SK-N-MC (cell line): ENCODE measurements around the gene RNF34.

ENCODE experiments used
- EZH2 ChIP-seq: fragments of 200-600 bp; sonication (generic); IDR thresholded peaks from one replicate; pipeline ENCODE4 v1.6.1; 2017; ENCODE audit warnings: antibody characterized with exemption
- POLR2AphosphoS5 ChIP-seq: IDR thresholded peaks from 2 replicates; pipeline ENCODE4 v1.6.1; 2012; ENCODE audit warnings: mild to moderate bottlenecking, low read depth, low read length, borderline replicate concordance

DNA sequence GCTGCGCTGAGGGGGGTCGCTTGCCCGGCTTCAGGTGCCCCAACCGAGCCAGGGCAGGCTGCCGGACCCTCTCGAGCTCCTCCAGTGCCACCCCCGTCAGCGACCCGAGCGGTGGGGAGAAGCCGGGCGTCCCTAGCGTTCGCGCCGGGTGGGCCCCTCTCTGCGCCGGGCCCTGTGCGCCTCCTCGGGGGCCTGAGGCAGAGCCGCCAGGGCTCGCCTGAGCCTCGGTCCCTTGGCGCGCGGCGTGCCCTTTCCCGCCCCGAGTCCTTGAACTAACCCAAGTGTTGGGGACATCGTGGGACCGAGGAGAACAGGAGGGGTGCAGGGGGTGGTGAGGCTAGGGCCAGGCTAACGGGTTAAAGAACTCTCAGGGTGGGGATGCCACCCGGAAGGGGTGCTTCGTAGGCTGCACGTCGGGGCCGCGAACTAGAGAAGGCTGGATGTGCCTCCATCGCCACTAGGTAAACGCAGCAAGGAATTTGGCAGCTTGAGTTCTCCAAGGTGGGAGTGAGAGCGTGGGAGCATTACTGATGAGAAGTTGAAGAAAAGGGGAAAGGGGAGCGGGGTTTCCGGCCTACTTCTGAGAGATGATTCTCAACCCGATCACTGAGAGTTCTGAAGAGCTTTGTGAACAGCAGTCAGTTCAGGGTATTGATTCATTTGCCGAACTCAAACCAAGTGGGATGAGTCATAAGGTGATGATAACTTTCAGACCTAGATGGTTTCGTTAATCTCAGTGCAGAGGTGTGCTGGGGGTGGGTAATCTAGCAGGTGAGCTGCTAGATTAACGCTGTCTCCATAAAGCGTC, 618 bp downstream of the RNF34 start:
- TF ChIP-seq POLR2AphosphoS5 (no peak), EZH2 (no peak)
